Stimulated activated CD4-positive, alpha-beta T cell treated with anti-CD3 and anti-CD28 coated beads, Interleukin-4, amount 100 ng/mL, for 24 hours (primary cell): ENCODE data around the gene NEDD4L.
"Not testable (repeated sequence)": the region's sequence is repeated elsewhere in the genome, so short reads cannot be mapped to it uniquely, and the experiment has no call there.

Experiments used
- DNase-seq: peaks from one replicate; pipeline ENCODE4 v3.0.0-alpha.2; 2020

Gene NEDD4L

DNA sequence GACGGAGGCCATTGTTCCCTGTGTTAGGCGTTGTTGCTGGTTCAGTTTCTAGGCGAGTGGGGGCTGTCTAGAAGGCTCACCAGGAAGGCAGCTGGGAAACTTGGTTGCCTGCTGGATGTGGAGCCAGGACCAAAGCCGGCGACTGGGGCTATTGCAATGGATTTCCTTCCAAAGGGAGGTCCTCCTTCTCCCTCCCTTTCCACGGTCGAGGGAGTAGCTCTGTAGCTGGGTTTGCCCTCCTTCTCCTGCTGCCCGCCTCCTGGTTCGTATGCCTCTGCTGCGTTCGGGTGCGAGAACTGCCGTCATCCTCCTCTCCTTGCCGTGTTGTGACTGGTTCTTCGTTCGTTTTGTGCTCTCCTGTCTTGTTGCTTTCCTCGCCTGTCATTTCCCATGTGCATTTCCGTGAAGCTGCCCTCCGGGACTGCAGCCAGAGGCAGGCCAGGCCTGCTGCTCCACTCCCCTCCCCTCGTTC lies 203.4 kb downstream of the NEDD4L start:
- DNase-seq, result no peak

GRCh38 chr18:58249712-58250111 lies 205.7 kb downstream of the NEDD4L start:
- no peak for DNase-seq

- DNase-seq, result no peak
Observed at GRCh38 chr18:58251416-58251815, 207.4 kb downstream of the NEDD4L start.

DNA sequence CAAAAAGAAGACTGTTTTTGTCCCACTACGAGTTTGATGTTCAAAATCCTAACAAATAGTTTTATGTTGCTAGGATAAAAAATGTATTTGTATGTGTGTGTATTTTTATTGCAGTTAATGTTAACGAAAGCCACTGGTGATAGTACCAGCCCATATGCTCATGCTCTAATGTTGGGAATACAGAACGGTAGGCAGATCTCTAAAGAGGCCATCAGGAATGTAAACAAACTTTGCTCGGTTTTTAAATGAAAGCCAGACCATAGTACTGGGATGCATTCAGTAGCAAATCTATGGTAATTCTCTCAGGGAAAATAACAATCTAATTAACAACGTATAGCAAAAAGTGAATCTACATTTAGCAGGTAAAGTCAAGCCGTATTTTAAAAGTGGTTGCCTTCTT lies 208.1 kb downstream of the NEDD4L start:
- no peak for DNase-seq

GRCh38 chr18:58253318-58253717 lies 209.3 kb downstream of the NEDD4L start:
- no peak for DNase-seq

- DNase-seq, result no peak
Observed at GRCh38 chr18:58253871-58254270, 209.8 kb downstream of the NEDD4L start.

GRCh38 chr18:58254873-58255511 lies 211.0 kb downstream of the NEDD4L start:
- no peak for DNase-seq

DNA sequence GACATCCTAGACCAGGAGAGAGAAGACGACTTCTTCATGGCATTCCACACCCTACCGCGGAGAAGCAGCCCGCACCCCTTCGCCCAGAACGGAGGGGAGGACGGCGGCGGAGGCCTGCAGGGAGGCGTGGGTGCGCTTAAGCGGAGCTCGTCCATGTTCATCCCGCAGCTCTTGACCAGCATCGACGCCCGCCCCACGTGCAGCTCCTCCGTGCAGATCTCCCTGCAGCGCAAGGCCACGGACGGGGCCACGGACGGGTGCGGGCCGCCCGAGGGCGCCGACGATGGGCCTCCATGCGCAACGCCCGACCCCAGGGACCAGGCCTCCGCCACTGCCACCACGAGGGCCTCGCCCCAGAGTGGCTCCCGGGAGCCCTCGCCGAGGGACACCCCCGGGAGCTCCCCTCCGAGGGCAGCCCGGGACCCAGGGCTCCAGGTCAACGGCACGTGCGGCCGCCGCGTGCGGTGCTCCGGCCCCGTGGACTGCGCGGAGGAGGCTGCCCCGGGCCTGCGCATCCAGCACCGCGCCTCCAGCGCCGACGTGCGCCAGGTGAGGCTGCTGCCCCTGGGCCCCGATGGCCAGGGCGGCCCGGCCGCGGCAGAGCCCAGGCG lies 211.8 kb downstream of the NEDD4L start:
- DNase-seq, result no peak

DNA sequence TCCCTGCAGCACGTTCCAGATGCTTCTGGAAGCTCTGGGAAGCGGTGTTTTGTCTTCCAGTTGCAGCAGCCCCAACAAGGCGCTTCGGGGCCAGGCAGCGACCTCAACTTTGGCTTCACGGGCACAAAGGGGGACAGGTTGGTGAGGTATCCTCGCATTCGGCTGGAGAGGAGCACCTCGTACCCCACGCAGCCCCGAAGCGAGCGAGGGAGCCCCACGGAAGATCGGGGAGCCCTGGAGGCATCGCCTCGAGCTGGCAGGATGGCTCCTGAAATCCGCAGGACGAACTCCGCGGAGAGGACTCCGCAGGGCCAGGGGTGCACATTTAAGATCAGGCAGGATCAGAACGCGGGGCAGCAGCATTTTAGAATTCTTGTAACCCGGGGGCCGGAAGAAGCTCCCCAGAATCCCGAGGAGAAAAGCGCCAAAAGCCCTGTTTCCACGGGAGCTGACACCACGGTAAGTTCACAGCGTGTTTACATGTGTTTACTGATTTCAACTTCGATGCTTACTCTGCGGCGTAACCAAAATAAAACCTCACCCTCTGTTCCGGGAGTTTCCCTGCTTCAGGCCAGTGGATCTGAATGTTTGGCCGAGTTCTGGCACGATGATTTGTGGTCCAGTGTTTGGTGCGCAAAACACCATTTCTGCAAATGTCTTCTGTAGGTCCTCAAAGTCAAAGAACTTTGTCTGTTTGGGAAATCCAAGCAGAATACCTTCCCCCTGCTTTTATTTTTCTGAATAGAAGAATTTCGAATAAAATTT lies 212.5 kb downstream of the NEDD4L start:
- no peak for DNase-seq

DNA sequence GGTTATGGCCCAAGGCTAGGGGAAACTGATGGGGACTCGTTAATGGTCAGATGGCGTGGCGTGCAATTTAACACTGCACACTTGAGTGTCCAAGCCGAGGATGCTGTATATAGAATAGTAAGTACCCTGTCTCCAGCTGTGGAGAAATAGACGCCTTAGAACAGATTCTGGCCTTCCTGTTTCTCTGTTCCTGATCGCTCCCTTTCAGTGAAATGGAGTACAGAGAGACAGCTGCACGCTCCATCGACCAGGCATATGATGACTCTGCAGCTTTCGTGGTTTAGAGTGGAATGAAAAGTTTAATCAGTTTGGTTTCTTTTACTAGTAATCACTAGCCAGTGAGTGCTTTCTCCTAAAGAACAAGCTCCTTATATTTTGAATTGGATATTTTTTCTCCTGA lies 213.4 kb downstream of the NEDD4L start:
- DNase-seq, result no peak

GRCh38 chr18:58258692-58259342 lies 214.8 kb downstream of the NEDD4L start:
- DNase-seq, result no peak

- DNase-seq, result no peak
Observed at GRCh38 chr18:58263055-58263957, 219.3 kb downstream of the NEDD4L start.

GRCh38 chr18:58264075-58264474 lies 220.0 kb downstream of the NEDD4L start:
- no peak for DNase-seq

GRCh38 chr18:58264840-58265239 lies 220.8 kb downstream of the NEDD4L start:
- DNase-seq, result no peak

DNA sequence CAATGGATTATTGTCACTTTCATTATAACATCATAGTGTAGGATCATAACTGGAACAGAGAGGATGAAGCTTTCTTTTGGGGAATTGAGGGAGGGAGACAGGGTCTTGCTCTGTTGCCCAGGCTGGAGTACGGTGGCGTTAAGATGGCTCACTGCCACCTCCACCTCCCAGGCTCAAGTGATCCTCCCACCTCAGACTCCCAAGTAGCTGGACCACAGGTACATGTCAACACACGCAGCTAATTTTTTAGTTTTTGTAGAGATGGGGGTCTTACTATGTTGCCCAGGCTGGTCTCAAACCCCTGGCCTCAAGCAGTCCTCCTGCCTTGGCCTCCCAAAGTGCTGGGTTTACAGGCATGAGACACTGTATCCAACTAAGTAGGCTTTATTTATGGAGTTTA lies 221.5 kb downstream of the NEDD4L start:
- not testable (repeated sequence) for DNase-seq

GRCh38 chr18:58266291-58266690 lies 222.3 kb downstream of the NEDD4L start:
- no peak for DNase-seq

DNA sequence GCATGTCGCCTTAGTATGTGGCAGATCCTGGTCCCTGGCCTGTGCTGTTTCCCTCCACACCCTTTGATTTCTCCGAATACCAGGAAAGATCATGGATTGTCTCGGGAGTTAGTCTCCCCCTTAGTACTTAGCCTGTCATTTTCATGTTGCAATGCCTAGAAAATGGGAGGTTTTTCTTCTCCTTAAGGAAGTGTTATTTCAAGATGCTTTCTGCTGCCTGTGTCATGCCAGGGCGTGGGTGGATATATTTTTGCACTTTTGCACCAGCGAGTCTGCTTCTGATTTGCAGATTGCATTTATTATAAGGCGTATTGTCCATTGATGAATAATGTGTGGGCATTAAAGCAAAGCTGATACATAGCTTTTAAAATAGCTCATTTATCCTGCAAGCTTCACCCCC lies 223.5 kb downstream of the NEDD4L start:
- no peak for DNase-seq

GRCh38 chr18:58268849-58269248 lies 224.8 kb downstream of the NEDD4L start:
- no peak for DNase-seq

DNA sequence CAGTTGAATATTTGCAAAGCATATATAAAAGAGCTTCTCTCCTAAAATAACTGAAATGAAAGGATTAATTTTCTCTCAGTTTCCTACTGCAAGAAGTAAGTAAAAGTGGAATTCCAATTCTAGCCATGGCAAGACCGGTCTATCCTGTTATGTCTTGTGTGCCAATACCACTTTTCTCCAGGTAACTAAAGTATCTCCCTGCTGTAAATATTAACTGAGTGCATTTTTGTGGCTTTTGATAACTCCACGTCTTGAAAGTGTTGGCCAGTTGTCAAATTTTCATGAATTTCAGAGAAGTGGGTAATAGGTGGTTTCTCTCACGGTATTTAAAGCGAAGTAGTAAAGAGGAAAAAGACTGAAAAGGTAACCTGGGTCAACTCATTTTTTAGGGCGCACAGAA lies 225.9 kb downstream of the NEDD4L start:
- no peak for DNase-seq

- no peak for DNase-seq
Observed at GRCh38 chr18:58270396-58270795, 226.4 kb downstream of the NEDD4L start.

GRCh38 chr18:58271770-58272169 lies 227.7 kb downstream of the NEDD4L start:
- DNase-seq, result no peak

- no peak for DNase-seq
Observed at GRCh38 chr18:58272209-58272608, 228.2 kb downstream of the NEDD4L start.
